HG03469 (cell line): ENCODE data around the gene TIPRL.
"Not testable (repeated sequence)": the region's sequence is repeated elsewhere in the genome, so short reads cannot be mapped to it uniquely, and the experiment has no call there.

Source experiments
- ATAC-seq: cut with Tn5 transposase; IDR thresholded peaks from one replicate; pipeline ENCODE4 v1.9.1; 2021; ENCODE audit warnings: mild to moderate bottlenecking, moderate library complexity, moderate number of reproducible peaks; ENCODE audit not compliant: unreplicated experiment

The TIPRL gene

DNA sequence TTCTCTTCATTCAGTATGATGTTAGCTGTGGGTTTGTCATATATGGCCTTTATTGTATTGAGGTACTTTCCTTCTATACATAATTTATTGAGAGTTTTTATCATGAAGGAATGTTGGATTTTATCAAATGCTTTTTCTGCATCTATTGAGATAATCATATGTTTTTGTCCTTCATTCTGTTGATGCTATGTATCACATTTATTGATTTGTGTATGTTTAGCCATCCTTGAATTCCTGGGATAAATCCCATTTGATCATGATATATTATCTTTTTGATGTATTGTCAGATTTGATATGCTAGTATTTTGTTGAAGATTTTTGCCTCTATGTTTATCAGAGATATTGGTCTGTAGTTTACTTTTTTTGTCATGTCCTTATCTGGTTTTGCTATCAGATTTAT lies 21.1 kb upstream of the TIPRL start:
- no peak for ATAC-seq

DNA sequence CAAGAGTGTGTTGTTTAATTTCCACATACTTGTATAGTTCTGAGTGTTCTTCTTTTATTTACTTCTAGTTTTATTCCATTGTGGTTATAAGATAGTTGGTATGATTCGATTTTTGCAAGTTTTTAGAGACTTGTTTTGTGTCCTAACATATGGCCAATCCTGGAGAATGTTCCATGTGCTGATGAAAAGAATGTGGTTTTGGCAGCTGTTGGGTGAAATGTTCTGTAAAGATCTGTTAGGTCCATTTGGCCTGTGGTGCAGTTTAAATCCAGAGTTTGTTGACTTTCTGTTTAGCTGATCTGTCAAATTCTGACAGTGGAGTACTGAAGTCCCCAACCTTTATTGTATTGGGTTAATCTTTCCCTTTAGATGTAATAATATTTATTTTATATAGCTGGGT lies 19.5 kb upstream of the TIPRL start:
- ATAC-seq = no peak

DNA sequence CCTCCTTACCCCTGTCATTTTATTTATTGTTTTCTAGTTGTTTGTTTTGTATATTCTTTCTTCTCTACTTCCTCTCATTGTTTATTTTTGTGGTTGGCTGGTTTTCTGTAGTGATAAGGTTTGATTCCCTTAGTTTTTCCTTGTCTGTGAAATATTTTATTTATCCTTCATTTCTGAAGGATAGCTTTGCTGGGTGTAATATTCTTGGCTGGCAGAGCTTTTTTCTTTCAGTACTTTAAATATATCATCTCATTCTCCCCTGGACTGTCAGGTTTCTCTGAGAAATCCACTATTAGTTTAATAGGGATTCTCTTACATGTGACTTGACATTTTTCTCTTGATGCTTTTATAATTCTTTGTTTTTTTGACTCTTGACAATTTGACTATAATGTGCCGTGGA lies 18.8 kb upstream of the TIPRL start:
- no peak for ATAC-seq

DNA sequence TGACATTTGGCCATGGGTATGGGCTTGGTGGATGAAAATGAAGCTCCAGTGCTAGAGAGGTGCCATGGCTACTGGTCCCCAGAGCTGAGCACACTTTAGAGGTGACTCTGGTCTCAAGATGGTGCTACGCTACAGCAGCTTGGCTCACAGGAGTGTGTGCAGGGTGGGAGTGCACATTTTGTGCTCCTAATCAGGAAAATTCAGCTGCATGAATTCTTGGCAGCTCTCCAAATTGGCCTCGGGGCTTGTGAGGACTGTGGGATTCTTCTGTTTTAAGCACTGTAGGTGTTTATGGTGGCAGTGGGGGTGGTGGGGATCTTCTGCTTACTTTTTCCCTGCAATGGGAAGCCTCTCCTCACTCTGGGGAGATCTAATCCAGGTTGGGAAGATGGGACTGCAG lies 17.3 kb upstream of the TIPRL start:
- ATAC-seq = no peak

DNA sequence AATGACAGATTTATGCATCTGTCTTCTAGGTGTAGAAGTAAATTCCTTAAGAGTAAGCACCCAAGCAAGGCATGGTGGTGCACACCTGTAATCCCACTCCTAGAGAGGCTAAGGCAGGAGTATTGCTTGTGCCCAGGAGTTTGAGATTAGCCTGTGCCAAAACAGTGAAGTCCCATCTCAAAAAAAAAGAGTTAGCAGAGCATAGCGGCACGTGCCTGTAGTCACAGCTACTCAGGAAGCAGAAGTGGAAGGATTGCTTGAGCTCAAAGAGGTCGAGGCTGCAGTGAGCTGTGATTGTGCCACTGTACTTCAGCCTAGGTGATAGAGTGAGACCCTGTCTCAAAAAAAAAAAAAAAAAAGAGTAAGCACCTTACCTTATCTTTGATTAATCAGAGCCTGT lies 15.1 kb upstream of the TIPRL start:
- ATAC-seq = no peak

DNA sequence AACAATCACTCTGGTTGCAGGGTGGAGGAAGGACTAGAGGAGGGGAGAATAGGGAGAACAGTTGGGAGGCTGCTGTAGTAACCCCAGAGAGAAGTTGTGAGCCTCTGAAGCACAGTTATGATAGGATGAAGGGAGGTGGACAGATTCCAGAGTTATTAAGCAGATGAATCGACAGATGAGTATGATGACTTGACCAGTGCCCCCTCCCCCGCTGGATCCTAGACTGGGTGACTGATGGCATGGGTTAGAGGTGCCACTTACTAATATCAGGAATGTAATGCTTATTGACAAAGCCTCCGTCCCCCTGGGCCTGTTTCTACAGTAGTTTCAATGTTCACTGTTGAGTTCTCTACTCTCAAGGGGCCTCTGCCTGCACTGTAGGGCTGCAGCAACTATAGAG lies 14.0 kb upstream of the TIPRL start:
- ATAC-seq = no peak

DNA sequence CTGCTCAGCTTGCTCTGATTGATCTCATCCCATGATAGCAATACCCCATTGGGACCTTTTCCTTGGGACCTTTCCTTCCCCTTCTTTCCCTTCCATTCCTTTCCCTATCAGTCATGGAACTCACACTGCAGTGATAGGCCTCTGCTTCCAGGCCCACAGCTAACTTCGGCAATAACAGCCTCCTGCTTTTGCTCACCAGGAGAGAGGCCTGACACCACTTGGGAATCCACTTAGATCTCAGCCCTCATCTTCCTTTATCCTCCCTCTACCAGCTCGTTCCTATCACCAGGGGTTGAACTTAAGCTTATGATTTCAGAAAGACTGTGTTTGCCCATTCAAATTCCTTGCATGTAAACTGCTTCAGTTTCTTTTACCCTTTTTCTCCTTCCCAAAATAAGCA lies 11.0 kb upstream of the TIPRL start:
- no peak for ATAC-seq

DNA sequence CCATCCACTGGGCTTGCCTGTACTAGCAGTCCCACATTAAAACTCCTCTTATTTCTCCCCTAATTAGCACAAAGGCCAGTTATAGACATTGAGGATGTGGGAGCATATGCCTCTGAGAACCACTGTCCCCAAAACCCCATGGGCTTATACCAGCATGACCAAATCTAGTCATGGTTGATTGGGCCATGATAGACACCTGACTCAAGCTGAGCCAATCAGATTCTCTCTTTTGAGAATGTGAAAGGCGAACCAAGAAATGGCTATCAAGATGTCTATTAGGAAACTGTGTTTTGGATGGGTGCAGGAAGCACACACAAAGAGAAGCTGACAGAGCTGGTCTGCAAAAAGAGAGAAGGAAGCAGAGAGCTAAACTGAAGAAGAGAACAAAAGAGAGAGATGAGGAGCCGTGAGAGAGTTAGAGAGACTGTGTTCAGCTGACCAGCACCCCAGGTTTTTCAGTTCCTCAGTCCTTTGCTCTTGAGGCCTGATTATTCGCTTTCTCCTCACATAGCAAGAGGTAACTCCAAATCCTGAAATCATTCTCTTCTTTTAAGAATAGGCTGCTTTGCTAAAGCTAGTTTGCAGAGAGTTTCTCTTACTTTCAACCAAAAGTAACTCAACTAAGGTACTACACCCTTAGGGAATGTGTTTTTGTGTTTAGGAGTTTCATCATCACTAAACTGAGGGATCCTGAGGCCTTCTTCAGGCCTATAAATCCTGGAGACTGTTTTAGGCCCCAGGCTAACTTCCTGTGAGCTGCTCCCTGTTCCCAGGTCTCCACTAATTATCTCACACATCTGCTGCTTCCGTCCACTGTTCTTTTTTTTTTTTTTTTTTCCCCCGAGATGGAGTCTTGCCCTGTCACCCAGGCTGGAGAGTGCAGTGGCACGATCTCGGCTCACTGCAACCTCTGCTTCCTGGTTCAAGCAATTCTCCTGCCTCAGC lies 7.9 kb upstream of the TIPRL start:
- ATAC-seq = no peak

DNA sequence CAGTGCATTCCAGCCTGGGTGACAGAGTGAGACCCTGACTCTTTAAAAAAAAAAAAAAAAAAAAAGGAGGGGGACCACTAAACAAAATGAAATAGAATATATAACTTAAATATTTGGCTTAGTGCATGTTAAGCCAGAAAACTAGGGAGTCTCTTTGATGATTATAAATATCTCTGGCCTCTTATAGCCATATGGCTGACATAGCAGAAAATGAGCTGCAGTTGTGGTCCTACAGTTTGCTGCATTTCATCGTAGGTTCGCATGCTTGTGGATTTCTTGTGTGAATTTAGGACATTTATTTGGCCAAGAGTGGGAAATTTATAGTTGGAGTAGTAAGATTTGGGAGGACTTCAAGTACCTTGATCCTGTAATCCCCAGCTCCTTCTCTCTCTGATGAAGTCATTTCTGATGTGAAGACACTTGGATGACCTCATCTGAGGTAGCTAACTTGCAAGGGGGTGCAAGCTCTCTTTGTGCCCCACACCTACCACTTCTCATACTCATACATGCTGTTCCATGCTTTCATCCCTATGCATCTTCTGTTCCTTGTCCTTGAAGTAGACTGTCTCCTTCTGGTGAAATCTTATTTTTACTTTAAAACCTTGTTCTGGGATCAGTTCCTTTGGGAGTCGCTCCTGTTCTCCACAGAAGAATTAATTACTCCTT lies 6.4 kb upstream of the TIPRL start:
- no peak for ATAC-seq

DNA sequence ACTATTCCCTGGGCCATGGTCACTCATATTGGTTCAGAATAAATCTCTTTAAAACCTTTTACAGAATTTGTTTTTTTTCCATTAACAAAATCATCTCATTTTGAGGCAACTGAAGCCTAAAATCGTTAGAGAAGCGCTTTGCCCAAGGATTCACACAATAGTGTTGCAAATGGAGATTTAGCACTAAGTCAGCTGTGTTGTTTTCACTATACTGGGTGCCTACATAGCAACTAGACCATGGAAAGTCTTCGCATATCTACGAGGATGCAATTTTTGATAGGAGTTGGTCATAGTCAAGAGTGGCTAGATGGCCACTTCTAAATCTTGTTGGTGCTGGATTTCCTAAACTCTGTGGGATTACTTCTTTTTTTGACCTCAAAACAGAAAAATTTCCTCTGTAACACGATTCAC lies 530 bp upstream of the TIPRL start:
- no peak for ATAC-seq

DNA sequence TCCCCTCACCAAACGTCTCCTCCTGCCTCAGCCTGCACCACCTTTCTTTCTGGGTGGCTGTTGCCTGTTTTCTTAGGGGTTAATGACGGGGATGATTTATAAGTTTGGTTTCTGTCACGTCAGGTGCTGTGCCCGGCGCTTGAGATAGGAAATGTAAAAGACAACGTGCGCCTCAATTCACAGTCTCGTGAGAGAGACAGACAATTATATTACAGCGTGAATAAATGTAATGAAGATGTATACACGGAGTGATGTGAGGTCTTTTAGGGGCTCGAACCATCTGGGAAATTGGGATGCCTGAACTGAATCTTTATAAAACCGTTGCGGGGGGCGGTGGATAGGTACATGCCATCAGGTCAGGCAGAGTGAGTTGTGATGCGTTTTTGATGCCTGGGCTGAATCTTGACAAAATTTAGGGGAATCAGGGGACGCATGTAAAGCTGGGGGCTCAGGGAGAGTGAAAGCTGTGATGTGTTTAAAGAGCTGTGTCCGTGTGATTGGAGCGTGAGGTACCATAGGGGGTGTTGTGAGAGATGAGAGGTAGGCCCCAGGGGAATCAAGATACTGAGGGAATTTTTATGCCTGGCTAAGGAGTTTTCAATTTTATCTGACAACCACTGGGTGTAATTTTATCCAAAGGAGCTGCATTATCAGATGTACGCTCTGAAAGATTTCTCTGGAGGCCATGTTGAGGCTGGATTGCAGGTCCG lies 831 bp downstream of the TIPRL start:
- ATAC-seq = no peak

DNA sequence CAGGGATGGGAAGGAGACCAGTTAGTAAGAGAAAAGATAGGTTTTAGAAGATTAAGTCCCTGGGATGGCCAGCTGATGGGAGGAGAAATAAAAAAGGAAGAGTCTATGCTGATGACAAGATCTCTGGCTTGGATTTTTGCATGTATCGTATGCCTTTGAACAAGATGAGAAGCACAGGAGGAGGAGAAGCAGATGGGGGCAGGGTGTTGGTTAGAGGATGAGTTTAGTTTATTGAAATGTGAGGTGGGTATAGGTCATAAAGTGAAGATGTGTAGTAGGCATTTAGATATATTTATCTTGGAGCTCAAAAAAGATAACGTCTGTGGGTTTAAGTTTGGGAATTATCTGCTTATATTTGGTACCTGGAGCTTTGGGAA lies 1.4 kb downstream of the TIPRL start:
- ATAC-seq = no peak

DNA sequence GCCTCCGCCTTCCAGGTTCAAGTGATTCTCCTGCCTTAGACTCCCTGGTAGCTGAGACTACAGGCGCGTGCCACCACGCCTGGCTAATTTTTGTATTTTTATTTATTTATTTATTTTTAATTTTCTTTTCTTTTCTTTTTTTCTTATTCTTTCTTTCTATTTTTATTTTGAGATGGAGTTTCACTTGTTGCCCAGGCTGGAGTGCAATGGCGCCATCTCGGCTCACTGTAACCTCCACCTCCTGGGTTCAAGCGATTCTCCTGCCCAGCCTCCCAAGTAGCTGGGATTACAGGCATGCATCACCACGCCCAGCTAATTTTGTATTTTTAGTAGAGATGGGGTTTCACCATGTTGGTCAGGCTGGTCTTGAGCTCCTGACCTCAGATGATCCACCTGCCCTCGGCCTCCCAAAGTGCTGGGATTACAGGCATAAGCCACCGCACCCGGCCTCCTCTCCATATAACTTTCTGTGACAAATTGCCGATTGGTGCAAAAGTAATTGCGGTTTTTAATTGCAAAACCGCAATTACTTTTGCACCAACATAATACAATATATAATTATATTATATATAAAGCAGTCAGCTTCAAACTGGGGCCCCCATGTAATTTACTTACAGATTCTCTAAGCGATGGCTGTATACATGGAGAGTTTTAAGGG lies 2.4 kb downstream of the TIPRL start:
- ATAC-seq = not testable (repeated sequence)

DNA sequence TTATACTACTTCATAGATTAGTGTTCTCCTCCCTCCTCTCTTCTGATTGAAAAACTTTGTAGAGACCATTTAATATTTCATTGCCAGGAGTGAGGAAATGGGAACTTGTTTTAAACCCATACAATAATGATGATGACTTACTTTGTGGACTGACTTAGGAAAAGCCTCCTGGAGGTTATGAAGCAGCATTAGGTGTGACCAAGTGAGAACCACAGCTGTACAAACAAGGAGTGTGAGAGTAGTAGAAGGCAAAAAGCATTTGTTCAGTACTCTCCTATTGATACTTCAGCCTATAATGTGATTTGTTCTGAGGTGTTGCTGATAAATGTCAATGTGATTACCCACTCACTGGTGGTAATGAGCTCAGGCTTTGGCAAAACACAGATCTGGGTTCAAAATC lies 8.4 kb downstream of the TIPRL start:
- no peak for ATAC-seq

DNA sequence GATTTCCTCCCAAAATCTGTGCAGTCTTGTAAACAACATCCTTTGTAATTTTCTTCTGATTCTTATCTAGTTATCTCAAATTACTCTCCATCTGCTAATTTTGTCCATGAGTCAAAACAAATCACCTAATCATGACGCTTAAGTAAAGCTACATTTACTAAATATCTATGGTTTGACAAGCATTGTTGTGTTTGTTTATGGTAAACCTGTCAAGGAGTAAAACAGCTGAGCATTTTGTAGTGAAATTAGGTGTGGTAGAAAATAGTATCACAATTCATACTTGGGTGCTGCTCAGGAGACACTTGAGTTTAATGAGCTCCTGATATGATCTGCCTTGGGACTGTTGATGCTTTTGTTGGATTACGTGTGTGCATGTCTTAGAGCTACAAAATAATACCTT lies 11.6 kb downstream of the TIPRL start:
- ATAC-seq = no peak

DNA sequence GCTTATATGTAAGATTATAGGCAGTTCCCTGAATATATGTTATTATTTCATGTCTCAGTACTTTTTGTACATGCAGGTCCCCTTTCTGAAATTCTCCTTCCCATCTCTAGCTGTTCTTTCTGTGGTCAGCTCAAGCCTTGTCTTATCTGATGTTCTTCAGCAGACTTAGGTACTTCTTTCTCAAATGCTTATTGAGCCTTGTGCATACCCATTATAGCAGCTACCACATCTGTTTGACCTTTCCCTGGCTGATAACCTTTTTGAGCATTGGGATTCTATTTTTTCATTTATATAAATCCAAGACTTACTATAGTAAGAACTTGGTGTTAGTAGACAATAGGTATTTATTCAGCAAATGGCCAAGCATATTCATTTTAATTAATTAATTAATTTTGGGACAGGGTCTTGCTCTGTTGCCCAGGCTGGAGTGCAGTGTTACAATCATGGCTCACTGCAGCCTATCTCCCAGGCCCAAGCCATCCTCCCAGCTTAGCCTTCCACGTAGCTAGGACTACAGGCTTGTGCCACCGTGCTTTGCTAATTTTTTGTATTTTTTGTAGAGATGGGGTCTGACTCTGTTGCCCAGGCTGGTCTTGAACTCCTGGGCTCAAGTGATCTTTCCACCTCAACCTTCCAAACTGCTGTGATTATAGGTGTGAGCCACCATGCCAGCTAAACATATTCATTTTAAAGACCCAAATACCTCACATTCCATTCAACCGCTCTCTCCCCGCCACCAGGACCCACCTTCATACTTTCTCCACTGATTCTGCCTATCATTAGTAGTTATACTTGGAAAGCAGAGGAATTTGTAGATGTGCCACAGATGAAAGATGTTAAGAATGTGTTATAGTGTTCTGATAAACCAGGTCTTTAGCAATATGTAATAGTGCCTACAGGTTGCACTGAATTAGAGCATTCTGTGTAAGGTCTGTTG lies 16.7 kb downstream of the TIPRL start:
- no peak for ATAC-seq

DNA sequence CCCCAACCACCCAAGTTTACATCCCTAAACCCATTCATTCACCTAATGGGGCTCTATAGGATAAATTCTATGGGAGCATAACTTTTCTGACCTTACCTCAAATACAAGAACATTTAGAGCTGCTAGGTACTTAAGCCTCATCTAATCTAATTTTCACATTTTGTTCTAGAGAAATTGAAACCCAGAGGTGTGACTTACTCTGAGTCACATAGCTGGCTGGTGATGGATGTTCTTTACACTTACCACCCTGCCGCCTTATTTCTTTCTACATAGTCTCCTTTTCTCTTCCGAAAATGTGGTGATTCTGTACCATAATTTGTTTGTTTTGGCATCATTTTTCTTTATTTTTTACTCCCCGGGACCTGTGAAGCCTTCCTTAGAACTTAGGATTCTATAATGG lies 20.3 kb downstream of the TIPRL start:
- ATAC-seq = no peak

DNA sequence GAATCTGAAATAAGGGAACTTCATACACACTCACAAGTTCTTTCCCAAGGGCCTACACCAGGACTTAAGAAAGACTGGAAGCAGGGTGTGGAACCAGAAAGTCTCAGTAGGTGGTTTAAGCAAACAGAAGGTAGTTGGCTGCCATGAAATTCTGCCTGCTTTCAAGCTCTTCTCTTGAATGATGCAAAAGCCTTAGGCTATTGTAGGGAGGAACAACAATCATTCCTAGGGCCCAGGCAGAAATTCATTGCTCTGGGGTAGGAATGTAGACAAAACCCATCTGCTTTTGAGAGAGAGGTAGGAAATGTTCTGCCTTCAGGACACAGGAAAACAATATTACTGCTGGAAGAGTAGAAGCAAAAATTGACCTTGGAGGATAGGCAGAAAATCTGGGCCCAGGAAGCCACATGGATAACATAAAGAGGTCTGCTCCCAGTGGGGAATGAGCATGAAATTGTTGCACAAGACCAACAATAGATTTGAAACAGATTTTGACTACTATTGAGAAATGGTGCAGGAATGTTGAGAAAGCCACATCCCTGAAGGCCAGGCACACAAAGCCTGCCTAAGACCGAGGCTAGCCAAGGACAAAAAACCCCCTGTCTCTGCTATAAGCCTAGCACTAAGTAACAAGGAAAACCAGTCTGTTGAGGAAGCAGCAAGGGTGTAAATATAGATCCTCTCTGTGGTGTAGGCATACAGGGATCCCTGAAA lies 24.3 kb downstream of the TIPRL start:
- ATAC-seq = no peak

DNA sequence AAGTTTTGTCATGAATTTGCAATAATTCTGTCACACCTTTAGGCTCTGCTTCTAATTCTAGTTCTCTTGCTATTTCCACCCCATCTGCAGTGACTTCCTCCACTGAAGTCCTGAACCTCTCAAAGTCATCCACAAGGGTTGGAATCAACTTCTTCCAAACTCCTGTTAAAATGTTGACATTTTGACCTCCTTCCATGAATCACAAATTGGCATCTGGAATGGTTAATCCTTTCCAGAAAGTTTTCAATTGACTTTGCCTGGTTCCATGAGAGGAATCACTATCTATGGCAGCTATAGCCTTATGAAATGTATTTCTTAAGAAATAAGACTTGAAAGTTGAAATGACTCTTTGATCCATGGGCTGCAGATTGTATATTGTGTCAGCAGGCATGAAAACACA lies 27.3 kb downstream of the TIPRL start:
- no peak for ATAC-seq

DNA sequence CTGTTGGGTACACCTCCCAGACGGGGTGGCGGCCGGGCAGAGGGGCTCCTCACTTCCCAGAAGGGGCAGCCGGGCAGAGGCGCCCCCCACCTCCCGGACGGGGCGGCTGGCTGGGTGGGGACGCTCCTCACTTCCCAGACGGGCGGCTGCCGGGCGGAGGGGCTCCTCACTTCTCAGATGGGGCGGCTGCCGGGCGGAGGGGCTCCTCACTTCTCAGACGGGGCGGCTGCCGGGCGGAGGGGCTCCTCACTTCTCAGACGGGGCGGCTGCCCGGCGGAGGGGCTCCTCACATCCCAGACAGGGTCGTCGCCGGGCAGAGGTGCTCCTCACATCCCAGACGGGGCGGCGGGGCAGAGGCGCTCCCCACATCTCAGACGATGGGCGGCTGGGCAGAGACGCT lies 28.9 kb downstream of the TIPRL start:
- ATAC-seq = not testable (repeated sequence)
